Measurements from ENCODE around the gene ARL6IP4.

DNA sequence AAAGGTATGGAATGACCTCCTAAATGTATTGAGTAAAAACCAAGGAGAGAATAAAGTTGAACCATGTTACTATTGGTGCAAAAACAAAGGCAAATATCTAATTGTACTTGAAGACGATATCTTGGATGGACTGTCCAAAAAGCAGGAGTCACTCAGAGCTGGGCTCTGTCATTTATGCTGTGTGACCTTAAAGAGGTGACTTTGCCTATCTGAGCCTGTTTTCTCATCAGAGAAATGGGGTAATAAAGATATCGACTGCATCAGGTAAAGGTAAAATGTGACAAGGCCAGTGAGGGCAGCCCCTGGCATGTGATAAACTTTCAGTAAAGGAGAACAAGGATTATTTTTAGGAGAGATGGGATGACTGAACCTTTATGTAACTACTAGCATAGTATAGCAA is 12.4 kb upstream of the ARL6IP4 start:
- no peak for TF ChIP-seq CTCF (IDR thresholded peaks at IDR 0.05; ENCODE audit: low read length)
- no peak for TF ChIP-seq EZH2 (optimal IDR thresholded peaks at IDR 0.05; ENCODE audit: low read depth, low read length)
- no peak for TF ChIP-seq EZH2phosphoT487 (IDR thresholded peaks at IDR 0.05; ENCODE audit: low read length)

Data from MM.1S (cell line).